C4-2B (cell line): ENCODE data around the gene SCMH1.

Source experiments
- CTCF ChIP-seq: fragments of 450-650 bp; conservative IDR thresholded peaks from 2 replicates; pipeline ENCODE4 v1.5.1; 2017; ENCODE audit warnings: mild to moderate bottlenecking
- ZFX ChIP-seq: fragments of 450-650 bp; IDR thresholded peaks from 2 replicates; pipeline ENCODE4 v1.6.1; 2017

- TF ChIP-seq CTCF, result no peak
- TF ChIP-seq ZFX, result no peak
These were observed 208.8 kb downstream of the SCMH1 start for GRCh38 chr1:41033272-41033671.
